ENCODE measurements around the gene INTS1.

Gene INTS1

DNA sequence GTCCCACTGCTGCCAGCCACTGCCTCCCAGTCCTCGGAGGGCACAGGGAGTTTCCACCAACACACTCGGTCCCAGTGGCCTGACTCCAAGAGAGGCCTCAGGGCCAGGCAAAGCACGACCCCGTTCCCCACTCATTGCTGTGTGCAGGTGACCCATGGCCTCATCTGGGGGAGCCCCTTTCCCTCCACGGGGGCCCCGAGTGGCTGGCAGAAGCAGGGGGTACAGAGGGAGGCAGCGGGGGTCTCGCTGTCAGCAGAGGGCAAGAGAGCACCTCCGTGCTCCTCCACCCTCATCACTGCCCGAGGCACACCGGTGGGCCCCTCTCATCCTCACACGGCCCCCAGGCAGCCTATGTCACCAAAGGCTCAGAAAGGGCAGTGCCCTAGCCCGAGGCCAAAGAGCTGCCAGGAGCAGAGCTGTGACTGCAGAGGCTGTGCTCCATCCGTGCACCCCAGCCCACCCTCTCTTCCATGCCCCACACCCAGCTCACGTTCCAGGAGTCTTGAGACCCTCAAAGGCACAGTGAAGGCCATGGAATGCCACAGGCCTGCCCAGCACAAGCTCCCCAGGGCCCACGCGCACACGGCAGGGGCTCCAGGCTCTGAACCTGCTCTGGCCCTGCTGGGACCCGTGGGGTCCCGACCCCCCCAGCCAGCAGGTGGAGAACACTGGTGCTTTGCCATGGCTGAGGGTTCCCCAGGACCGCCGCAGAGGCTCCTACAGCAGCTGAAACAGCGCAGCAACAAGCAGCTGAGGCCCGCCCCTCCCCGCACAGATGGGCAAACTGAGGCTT, 70.9 kb downstream of the INTS1 start:
- Histone ChIP-seq H3K27ac (no peak overlapping the region), H3K36me3 (ENCODE audit: insufficient read depth, low read length) (no peaks in the 10 kb centered on the region), H3K9me3 (ENCODE audit: low read depth, low read length) (no peaks in the 10 kb centered on the region), H3K9ac (ENCODE audit: insufficient read length) (no peak overlapping the region), H3K4me3 (no peak overlapping the region)
- TF ChIP-seq POLR2AphosphoS5 (IDR thresholded peaks at IDR 0.05; ENCODE audit: borderline replicate concordance, low read depth, low read length) (no peak), FOXP2 (optimal IDR thresholded peaks at IDR 0.05; ENCODE audit: control extremely low read depth, extremely low read length, insufficient read depth) (no peak), EZH2 (IDR thresholded peaks at IDR 0.05) (no peak)
- no peak for DNase-seq (ENCODE audit: low read depth, low spot score)

GRCh38 chr7:1432411-1433082, 71.6 kb downstream of the INTS1 start:
- TF ChIP-seq EZH2 (IDR thresholded peaks at IDR 0.05): no peak
- TF ChIP-seq FOXP2 (optimal IDR thresholded peaks at IDR 0.05; ENCODE audit: control extremely low read depth, extremely low read length, insufficient read depth): no peak
- no peak for TF ChIP-seq POLR2AphosphoS5 (IDR thresholded peaks at IDR 0.05; ENCODE audit: borderline replicate concordance, low read depth, low read length)
- H3K4me3 ChIP-seq: no peak overlapping the region
- no peaks in the 10 kb centered on the region for H3K36me3 ChIP-seq (ENCODE audit: insufficient read depth, low read length)
- no peak overlapping the region for H3K27ac ChIP-seq
- H3K9me3 ChIP-seq (ENCODE audit: low read depth, low read length): no peaks in the 10 kb centered on the region
- no peak for DNase-seq (ENCODE audit: low read depth, low spot score)
- H3K9ac ChIP-seq (ENCODE audit: insufficient read length): no peak overlapping the region

DNA sequence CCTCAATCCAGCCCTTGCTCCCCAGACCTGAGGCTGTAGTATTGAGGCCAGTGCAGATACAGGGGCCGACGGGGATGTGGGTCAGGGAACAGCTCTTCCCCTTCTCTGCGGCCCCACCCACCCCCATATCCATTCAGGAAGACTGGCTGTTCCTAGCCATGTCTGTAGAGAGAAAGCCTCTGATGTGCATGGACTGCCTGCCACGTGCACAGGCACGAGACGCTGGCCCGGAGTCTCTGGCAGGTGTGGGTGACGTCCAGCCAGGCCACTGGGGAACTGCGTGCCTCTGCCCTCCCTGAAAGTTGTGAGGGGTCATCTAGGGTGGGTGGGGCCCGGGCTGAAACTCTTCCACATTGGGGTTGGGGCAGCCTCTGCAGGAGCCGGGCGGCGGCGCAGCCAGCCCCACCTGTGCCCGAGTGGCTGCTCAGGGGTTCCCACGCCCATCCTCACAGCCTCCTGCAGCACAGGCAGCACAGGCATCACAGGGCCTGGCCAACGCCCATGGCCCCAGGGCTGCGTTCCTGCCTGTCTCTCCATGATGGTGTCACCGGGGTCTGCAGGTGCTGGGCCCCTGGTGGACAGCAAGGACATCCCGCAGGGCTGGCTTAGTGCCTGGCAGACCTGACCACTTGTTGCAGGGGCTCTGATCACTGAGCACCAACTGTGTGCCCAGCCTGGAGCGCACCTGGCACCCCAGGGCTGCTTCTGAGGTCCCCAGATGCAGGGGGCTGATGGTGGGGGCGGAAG, 72.4 kb downstream of the INTS1 start:
- TF ChIP-seq POLR2AphosphoS5 (IDR thresholded peaks at IDR 0.05; ENCODE audit: borderline replicate concordance, low read depth, low read length) (no peak), FOXP2 (optimal IDR thresholded peaks at IDR 0.05; ENCODE audit: control extremely low read depth, extremely low read length, insufficient read depth) (no peak), EZH2 (IDR thresholded peaks at IDR 0.05) (no peak)
- no peak overlapping the region for H3K9ac ChIP-seq (ENCODE audit: insufficient read length)
- H3K27ac ChIP-seq: no peak overlapping the region
- DNase-seq (ENCODE audit: low read depth, low spot score): no peak
- H3K9me3 ChIP-seq (ENCODE audit: low read depth, low read length): no peaks in the 10 kb centered on the region
- H3K4me3 ChIP-seq: no peak overlapping the region
- no peaks in the 10 kb centered on the region for H3K36me3 ChIP-seq (ENCODE audit: insufficient read depth, low read length)

DNA sequence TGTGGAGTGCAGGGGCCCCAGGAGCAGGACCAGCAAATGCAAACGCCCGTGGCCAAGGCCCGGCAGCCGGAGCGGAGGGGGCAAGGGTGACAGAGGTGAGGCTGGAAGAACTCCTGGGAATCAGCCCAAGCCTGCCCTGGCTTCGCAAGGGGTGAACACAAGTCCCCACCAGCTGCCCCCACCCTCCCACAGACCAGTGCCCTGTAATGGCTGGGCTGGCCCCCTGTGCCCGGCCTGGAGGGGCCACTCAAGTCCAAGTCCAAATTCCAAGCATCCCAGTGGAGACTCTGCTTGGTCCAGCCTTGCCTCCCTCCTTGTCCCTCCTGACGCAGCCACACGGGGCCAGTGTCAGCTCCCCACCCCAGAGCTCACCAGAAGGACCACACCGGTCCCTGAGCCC, 73.0 kb downstream of the INTS1 start:
- Histone ChIP-seq H3K27ac (no peak overlapping the region), H3K36me3 (ENCODE audit: insufficient read depth, low read length) (no peaks in the 10 kb centered on the region), H3K9ac (ENCODE audit: insufficient read length) (no peak overlapping the region), H3K9me3 (ENCODE audit: low read depth, low read length) (no peaks in the 10 kb centered on the region), H3K4me3 (no peak overlapping the region)
- no peak for TF ChIP-seq EZH2 (IDR thresholded peaks at IDR 0.05)
- no peak for TF ChIP-seq FOXP2 (optimal IDR thresholded peaks at IDR 0.05; ENCODE audit: control extremely low read depth, extremely low read length, insufficient read depth)
- no peak for TF ChIP-seq POLR2AphosphoS5 (IDR thresholded peaks at IDR 0.05; ENCODE audit: borderline replicate concordance, low read depth, low read length)
- no peak for DNase-seq (ENCODE audit: low read depth, low spot score)

DNA sequence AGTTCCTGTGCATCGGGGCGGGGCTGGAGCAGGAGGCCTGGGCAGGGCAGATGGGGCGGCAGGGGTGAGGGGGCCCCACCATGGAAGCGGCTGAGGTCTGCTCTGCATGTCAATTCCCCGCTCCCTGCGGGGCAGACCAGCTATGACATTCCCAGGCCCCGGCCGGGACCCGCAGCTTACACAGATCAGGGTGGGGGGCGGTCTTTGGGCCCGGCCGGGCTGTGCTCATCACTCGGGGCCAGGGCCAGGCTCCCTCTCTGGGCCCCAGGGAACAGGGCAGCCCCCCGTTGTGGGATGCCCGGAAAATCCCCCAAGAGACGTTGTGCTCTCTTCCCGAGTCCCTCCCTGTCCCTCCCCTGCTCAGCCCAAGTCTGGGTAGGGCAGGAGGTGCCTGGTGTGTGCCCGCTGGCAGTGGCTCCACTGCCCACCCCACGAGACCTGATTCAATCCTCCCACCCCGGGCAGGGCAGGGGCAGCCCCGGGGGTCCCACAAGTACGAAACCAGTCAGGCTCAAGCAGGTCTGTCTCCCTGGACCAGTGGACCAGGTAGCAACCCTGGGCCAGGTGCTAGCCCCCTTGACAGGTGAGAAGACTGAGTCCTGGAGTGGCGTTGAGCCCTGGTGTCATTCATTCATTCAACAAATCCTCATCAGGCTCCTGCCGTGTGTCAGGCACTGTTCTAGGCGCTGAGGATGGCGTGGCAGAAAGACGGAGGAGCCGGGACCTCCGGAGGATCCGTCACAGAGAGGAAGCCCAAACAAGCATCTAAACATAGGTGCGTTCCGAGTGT, 73.9 kb downstream of the INTS1 start:
- Histone ChIP-seq H3K36me3 (ENCODE audit: insufficient read depth, low read length) (no peaks in the 10 kb centered on the region), H3K9me3 (ENCODE audit: low read depth, low read length) (no peaks in the 10 kb centered on the region), H3K9ac (ENCODE audit: insufficient read length) (no peak overlapping the region), H3K4me3 (no peak overlapping the region), H3K27ac (no peak overlapping the region)
- DNase-seq (ENCODE audit: low read depth, low spot score): no peak
- no peak for TF ChIP-seq EZH2 (IDR thresholded peaks at IDR 0.05)
- TF ChIP-seq FOXP2 (optimal IDR thresholded peaks at IDR 0.05; ENCODE audit: control extremely low read depth, extremely low read length, insufficient read depth): no peak
- no peak for TF ChIP-seq POLR2AphosphoS5 (IDR thresholded peaks at IDR 0.05; ENCODE audit: borderline replicate concordance, low read depth, low read length)

GRCh38 chr7:1428941-1429501, 75.2 kb downstream of the INTS1 start:
- Histone ChIP-seq H3K9ac (ENCODE audit: insufficient read length) (peak overlapping the region; percentile 47), H3K9me3 (ENCODE audit: low read depth, low read length) (no peaks in the 10 kb centered on the region), H3K27ac (peak overlapping the region; percentile 31; the same call in 1 of the 2 replicates), H3K36me3 (ENCODE audit: insufficient read depth, low read length) (no peaks in the 10 kb centered on the region), H3K4me3 (no peak overlapping the region)
- TF ChIP-seq FOXP2 (optimal IDR thresholded peaks at IDR 0.05; ENCODE audit: control extremely low read depth, extremely low read length, insufficient read depth): no peak
- no peak for TF ChIP-seq EZH2 (IDR thresholded peaks at IDR 0.05)
- no peak for TF ChIP-seq POLR2AphosphoS5 (IDR thresholded peaks at IDR 0.05; ENCODE audit: borderline replicate concordance, low read depth, low read length)
- no peak for DNase-seq (ENCODE audit: low read depth, low spot score)

GRCh38 chr7:1427064-1427657, 77.0 kb downstream of the INTS1 start:
- DNase-seq (ENCODE audit: low read depth, low spot score): no peak
- no peak overlapping the region for H3K27ac ChIP-seq
- H3K9me3 ChIP-seq (ENCODE audit: low read depth, low read length): no peaks in the 10 kb centered on the region
- no peak for TF ChIP-seq FOXP2 (optimal IDR thresholded peaks at IDR 0.05; ENCODE audit: control extremely low read depth, extremely low read length, insufficient read depth)
- TF ChIP-seq EZH2 (IDR thresholded peaks at IDR 0.05): no peak
- TF ChIP-seq POLR2AphosphoS5 (IDR thresholded peaks at IDR 0.05; ENCODE audit: borderline replicate concordance, low read depth, low read length): no peak
- no peaks in the 10 kb centered on the region for H3K36me3 ChIP-seq (ENCODE audit: insufficient read depth, low read length)
- no peak overlapping the region for H3K4me3 ChIP-seq
- no peak overlapping the region for H3K9ac ChIP-seq (ENCODE audit: insufficient read length)
